ENCODE results near the gene CTNNA1. TPM values are rescaled to one million over a fixed set of nuclear protein-coding genes. Genes with fewer than 3 reads are reported as not detected.

The CTNNA1 gene
- total RNA-seq, 1 donor from 2014 or later = 598 TPM

DNA sequence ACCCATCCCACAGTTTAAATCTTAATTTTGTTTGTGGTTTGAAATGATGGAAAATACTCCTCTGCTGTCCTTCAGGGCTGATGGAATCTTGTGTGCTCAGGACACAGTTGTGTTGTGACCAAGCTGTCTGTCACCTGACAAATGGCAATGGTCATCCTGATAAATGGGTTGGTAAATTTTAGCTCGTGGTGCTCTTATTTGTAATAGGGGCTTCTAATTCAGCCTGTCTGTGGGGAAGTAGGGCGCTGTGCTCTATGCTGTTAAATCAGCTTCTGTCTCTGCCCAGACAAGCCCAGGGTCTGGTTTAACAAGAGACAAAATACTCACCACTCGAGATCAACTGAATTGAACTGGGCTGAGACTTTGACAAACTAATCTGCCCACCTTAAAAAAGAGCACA, 117.4 kb downstream of the CTNNA1 start:
- Mint-ChIP-seq H3K4me3 (ENCODE audit: unreplicated experiment) (peak overlapping the region; percentile 88), H3K4me1 (ENCODE audit: low read depth, unreplicated experiment) (peaks cover 58% of the 10 kb centered on the region), H3K36me3 (ENCODE audit: unreplicated experiment) (no peaks in the 10 kb centered on the region), H3K27ac (ENCODE audit: unreplicated experiment) (peak overlapping the region; percentile 79), H3K9me3 (ENCODE audit: unreplicated experiment) (peaks cover 13% of the 10 kb centered on the region), H3K27me3 (ENCODE audit: unreplicated experiment) (peaks cover 8% of the 10 kb centered on the region)
- no peak for TF ChIP-seq CTCF (IDR thresholded peaks at IDR 0.05; ENCODE audit: partially characterized antibody, unreplicated experiment)
- no peak for DNase-seq

DNA sequence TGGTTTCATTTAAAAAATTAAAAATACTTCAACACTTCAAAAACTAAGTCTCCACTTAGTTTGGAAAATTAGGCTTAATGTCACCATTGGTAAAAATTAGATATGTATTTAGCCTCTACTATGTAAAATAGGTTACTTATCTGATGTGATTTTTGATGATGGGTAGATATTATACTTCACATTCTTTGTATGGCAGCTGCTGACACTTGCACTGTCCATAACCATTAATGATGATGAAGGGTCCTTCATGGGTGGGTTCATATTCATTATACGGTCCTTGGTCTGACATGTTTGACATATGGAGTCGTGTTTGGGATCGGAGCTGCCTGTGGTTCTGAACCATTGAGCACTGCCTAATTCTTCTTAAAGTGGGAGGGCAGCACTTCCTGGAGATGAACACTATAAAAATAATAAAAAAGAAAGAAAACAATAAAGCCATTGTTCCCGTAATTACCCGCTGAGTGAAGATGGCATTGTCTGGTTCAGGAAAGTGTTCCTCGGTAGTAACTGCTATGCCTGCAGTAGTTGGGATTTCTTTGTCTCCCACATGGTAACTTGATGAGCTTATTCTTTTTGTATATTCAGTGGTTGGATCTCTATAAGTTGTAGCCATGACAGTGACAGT, 119.7 kb downstream of the CTNNA1 start:
- H3K4me3 Mint-ChIP-seq (ENCODE audit: unreplicated experiment) = peak overlapping the region; percentile 88
- peaks cover 8% of the 10 kb centered on the region for H3K9me3 Mint-ChIP-seq (ENCODE audit: unreplicated experiment)
- H3K36me3 Mint-ChIP-seq (ENCODE audit: unreplicated experiment) = no peaks in the 10 kb centered on the region
- H3K27ac Mint-ChIP-seq (ENCODE audit: unreplicated experiment) = peak overlapping the region; percentile 97
- peaks cover 5% of the 10 kb centered on the region for H3K27me3 Mint-ChIP-seq (ENCODE audit: unreplicated experiment)
- TF ChIP-seq CTCF (IDR thresholded peaks at IDR 0.05; ENCODE audit: partially characterized antibody, unreplicated experiment) = no peak
- no peak for DNase-seq
- H3K4me1 Mint-ChIP-seq (ENCODE audit: low read depth, unreplicated experiment) = peaks cover 65% of the 10 kb centered on the region

GRCh38 chr5:138873466-138874221, 120.4 kb downstream of the CTNNA1 start:
- DNase-seq = peak; percentile 26
- peak overlapping the region; percentile 88 for H3K4me3 Mint-ChIP-seq (ENCODE audit: unreplicated experiment)
- peak overlapping the region; percentile 97 for H3K27ac Mint-ChIP-seq (ENCODE audit: unreplicated experiment)
- no peak for TF ChIP-seq CTCF (IDR thresholded peaks at IDR 0.05; ENCODE audit: partially characterized antibody, unreplicated experiment)
- H3K4me1 Mint-ChIP-seq (ENCODE audit: low read depth, unreplicated experiment) = peaks cover 62% of the 10 kb centered on the region
- H3K36me3 Mint-ChIP-seq (ENCODE audit: unreplicated experiment) = no peaks in the 10 kb centered on the region
- peaks cover 5% of the 10 kb centered on the region for H3K27me3 Mint-ChIP-seq (ENCODE audit: unreplicated experiment)
- H3K9me3 Mint-ChIP-seq (ENCODE audit: unreplicated experiment) = peaks cover 8% of the 10 kb centered on the region

- peak; percentile 42 for DNase-seq
- TF ChIP-seq CTCF (IDR thresholded peaks at IDR 0.05; ENCODE audit: partially characterized antibody, unreplicated experiment) = no peak
- H3K9me3 Mint-ChIP-seq (ENCODE audit: unreplicated experiment) = peaks cover 8% of the 10 kb centered on the region
- H3K4me3 Mint-ChIP-seq (ENCODE audit: unreplicated experiment) = peak overlapping the region; percentile 88
- no peaks in the 10 kb centered on the region for H3K36me3 Mint-ChIP-seq (ENCODE audit: unreplicated experiment)
- H3K27me3 Mint-ChIP-seq (ENCODE audit: unreplicated experiment) = peaks cover 5% of the 10 kb centered on the region
- peaks cover 57% of the 10 kb centered on the region for H3K4me1 Mint-ChIP-seq (ENCODE audit: low read depth, unreplicated experiment)
- H3K27ac Mint-ChIP-seq (ENCODE audit: unreplicated experiment) = peak overlapping the region; percentile 97
Observed at GRCh38 chr5:138874241-138874640, 121.0 kb downstream of the CTNNA1 start.
